Measurements from ENCODE around the gene SLIT1. TPM values are rescaled to one million over a fixed set of nuclear protein-coding genes. Genes with fewer than 3 reads are reported as not detected.

The SLIT1 gene
- total RNA-seq, 4 donors from 2014 or later, result 0.10 to 0.13 TPM; not detected in 2

- no peak for TF ChIP-seq CTCF (IDR thresholded peaks at IDR 0.05 in 4 of 5, conservative IDR thresholded peaks at IDR 0.05 in 1 of 5)
- no peak for TF ChIP-seq POLR2A (IDR thresholded peaks at IDR 0.05)
- ATAC-seq, result no peak
- Histone ChIP-seq H3K36me3 (no peaks in the 10 kb centered on the region), H3K27ac (no peak overlapping the region), H3K4me3 (no peak overlapping the region), H3K4me1 (peaks cover 8 to 9% of the 10 kb centered on the region in 2 donors), H3K27me3 (no peaks in the 10 kb centered on the region), H3K9me3 (no peaks in the 10 kb centered on the region)
- intact Hi-C loops (cut with DNase I; ENCODE audit: low total_unique reads), result no loop called here
- in situ Hi-C loops (cut with MboI; ENCODE audit: low sequenced_read_pairs in 4 of 4), result no loop called here
- DNase-seq, result no peak
These were observed 84.4 kb downstream of the SLIT1 start for GRCh38 chr10:97101166-97101940.

GRCh38 chr10:97100657-97101056, 85.1 kb downstream of the SLIT1 start:
- no peak for ATAC-seq
- no peak for TF ChIP-seq CTCF (IDR thresholded peaks at IDR 0.05 in 4 of 5, conservative IDR thresholded peaks at IDR 0.05 in 1 of 5)
- TF ChIP-seq POLR2A (IDR thresholded peaks at IDR 0.05), result no peak
- Histone ChIP-seq H3K4me1 (peaks cover 15 to 16% of the 10 kb centered on the region in 2 donors), H3K27me3 (no peaks in the 10 kb centered on the region), H3K36me3 (no peaks in the 10 kb centered on the region), H3K27ac (no peak overlapping the region), H3K9me3 (no peaks in the 10 kb centered on the region), H3K4me3 (no peak overlapping the region)
- DNase-seq, result no peak
- in situ Hi-C loops (cut with MboI; ENCODE audit: low sequenced_read_pairs in 4 of 4) (no loop called here), intact Hi-C loops (cut with DNase I; ENCODE audit: low total_unique reads) (no loop called here)

GRCh38 chr10:97099868-97100267, 85.9 kb downstream of the SLIT1 start:
- Histone ChIP-seq H3K4me3 (no peak overlapping the region), H3K27ac (no peak overlapping the region), H3K4me1 (peaks cover 15 to 18% of the 10 kb centered on the region in 2 donors), H3K36me3 (no peaks in the 10 kb centered on the region), H3K9me3 (no peaks in the 10 kb centered on the region), H3K27me3 (no peaks in the 10 kb centered on the region)
- ATAC-seq (no peak), DNase-seq (no peak)
- TF ChIP-seq POLR2A (IDR thresholded peaks at IDR 0.05) (no peak), CTCF (IDR thresholded peaks at IDR 0.05 in 4 of 5, conservative IDR thresholded peaks at IDR 0.05 in 1 of 5) (no peak)
- intact Hi-C loops (cut with DNase I; ENCODE audit: low total_unique reads), result no loop called here
- in situ Hi-C loops (cut with MboI; ENCODE audit: low sequenced_read_pairs in 4 of 4), result no loop called here

- H3K4me3 ChIP-seq, result no peak overlapping the region
- TF ChIP-seq POLR2A (IDR thresholded peaks at IDR 0.05), result no peak
- no peak for TF ChIP-seq CTCF (IDR thresholded peaks at IDR 0.05 in 4 of 5, conservative IDR thresholded peaks at IDR 0.05 in 1 of 5)
- no peaks in the 10 kb centered on the region for H3K27me3 ChIP-seq
- peaks cover 15 to 18% of the 10 kb centered on the region in 2 donors for H3K4me1 ChIP-seq
- H3K9me3 ChIP-seq, result no peaks in the 10 kb centered on the region
- no peak overlapping the region for H3K27ac ChIP-seq
- intact Hi-C loops (cut with DNase I; ENCODE audit: low total_unique reads) (no loop called here), in situ Hi-C loops (cut with MboI; ENCODE audit: low sequenced_read_pairs in 4 of 4) (no loop called here)
- ATAC-seq, result no peak
- DNase-seq, result no peak
- no peaks in the 10 kb centered on the region for H3K36me3 ChIP-seq
These were observed 86.7 kb downstream of the SLIT1 start for GRCh38 chr10:97099089-97099488.

- Histone ChIP-seq H3K4me3 (no peak overlapping the region), H3K9me3 (no peaks in the 10 kb centered on the region), H3K27ac (no peak overlapping the region), H3K27me3 (no peaks in the 10 kb centered on the region), H3K36me3 (no peaks in the 10 kb centered on the region), H3K4me1 (peaks cover 15 to 18% of the 10 kb centered on the region in 2 donors)
- DNase-seq, result no peak
- in situ Hi-C loops (cut with MboI; ENCODE audit: low sequenced_read_pairs in 4 of 4) (no loop called here), intact Hi-C loops (cut with DNase I; ENCODE audit: low total_unique reads) (no loop called here)
- no peak for ATAC-seq
- TF ChIP-seq CTCF (IDR thresholded peaks at IDR 0.05 in 4 of 5, conservative IDR thresholded peaks at IDR 0.05 in 1 of 5) (no peak), POLR2A (IDR thresholded peaks at IDR 0.05) (no peak)
These were observed 88.7 kb downstream of the SLIT1 start for GRCh38 chr10:97097084-97097433.
